Measurements from ENCODE around the gene LRRC3.

LRRC3 gene

DNA sequence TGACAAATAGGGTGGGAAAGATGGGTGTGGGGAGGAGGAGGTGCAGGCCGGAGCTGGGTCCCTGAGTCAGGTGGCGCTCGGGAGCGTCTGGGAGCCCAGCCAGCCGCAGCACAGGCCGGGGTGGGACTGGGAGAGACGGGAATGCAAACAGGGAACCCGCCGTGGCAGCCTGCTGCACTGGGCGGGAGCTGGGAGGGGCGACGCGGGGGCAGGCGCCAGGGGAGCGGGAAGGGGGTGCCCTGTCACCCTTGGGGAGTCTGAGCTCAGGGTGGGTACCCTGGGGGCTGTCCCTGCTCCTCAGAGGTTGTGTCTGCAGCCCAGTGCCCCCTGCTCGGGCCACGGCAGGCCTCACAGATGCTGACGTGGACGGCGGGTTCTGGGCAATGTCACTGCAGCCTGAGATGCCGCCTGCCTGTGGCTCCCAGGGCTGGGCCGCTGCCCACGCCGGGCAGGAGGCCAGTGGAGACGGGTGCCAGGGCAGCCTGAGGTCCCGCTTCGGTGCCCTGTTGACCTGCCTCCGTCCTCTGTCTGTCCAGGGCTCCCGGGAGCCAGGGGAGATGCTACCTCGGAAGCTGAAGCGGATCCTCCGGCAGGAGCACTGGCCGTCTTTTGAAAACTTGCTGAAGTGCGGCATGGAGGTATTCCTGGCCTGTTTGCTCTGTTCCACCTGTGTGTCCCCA lies 16.6 kb upstream of the LRRC3 start:
- in situ Hi-C loops (cut with MboI; ENCODE audit: low sequenced_read_pairs), result no loop called here

- in situ Hi-C loops (cut with MboI; ENCODE audit: low sequenced_read_pairs), result no loop called here
Measured at GRCh38 chr21:44439211-44439600, 16.1 kb upstream of the LRRC3 start.

GRCh38 chr21:44440241-44441040 lies 14.9 kb upstream of the LRRC3 start:
- in situ Hi-C loops (cut with MboI; ENCODE audit: low sequenced_read_pairs), result no loop called here

DNA sequence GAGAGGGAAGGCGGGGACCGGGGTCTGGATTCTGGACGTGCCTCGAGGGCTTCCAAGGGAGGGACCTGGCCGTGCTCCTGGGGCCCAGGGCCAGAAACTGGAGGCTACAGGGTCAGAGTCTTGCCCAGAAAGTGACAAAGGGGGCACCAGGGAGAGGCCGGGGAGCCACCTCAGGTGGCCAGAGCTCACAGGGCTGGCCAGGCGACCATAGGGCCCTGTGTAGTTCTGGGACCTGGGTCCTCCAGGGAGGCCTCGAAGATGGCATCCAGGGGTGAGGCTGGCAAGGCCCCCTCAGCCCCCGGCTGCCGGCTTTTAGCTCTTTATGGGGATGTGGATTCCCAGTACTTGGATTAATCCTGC lies 14.3 kb upstream of the LRRC3 start:
- in situ Hi-C loops (cut with MboI; ENCODE audit: low sequenced_read_pairs), result no loop called here

GRCh38 chr21:44441581-44442265 lies 13.6 kb upstream of the LRRC3 start:
- in situ Hi-C loops (cut with MboI; ENCODE audit: low sequenced_read_pairs), result no loop called here

DNA sequence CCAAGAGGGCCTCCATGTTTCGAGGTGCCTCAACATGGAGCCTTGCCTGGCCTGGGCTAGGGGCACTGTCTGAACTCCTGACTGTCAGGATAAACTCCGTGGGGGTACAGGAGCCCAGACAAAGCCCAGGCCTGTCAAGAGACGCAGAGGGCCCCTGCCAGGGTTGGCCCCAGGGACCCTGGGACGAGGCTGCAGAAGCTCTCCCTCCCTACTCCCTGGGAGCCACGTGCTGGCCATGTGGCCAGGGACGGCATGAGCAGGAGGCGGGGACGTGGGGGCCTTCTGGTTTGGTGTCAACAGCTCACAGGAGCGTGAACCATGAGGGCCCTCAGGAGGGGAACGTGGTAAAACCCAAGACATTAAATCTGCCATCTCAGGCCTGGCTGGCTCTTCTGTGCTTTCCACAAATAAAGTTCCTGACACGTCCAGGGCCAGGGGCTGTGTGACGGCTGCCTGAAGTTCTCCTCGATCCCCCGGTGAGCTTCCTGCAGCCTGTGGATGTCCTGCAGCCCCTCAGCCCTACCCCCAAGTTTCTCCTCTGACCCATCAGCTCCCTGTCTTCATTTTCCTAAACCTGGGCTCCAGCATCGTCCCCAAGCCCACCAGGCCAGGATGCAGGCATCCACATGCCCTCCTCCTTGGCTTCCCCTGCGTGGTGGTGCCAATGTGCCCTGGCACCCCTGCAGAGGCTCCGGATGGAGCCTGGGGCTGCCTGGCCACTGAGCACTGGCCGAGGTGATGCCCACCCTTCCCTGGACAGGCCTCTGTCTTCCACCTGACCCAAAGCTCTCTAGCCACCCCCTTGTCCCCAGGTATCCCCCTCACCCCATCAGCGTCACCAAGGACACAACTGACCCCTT lies 12.8 kb upstream of the LRRC3 start:
- in situ Hi-C loops (cut with MboI; ENCODE audit: low sequenced_read_pairs), result no loop called here

DNA sequence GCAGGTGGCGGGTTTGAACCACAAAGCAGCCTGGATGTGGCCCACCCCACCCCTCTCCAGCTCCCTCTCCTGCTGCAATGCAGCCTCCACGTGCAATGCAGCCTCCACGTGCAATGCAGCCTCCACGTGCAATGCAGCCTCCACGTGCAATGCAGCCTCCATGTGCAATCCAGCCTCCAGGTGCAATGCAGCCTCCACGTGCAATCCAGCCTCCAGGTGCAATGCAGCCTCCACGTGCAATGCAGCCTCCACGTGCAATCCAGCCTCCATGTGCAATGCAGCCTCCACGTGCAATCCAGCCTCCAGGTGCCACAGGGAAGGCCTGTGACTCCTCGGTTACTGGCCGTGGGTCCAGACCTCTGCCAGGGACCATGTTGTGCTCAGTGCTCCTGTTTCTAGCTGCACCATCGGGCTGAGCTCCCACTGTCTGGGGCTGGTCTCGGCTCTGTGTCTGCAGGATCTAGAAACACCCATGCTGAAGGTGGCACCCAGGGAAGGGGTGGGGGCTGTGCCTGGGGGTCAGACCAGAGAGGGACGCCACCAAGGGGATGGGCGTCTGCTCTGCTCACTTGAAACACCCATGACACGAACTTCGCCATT lies 11.9 kb upstream of the LRRC3 start:
- in situ Hi-C loops (cut with MboI; ENCODE audit: low sequenced_read_pairs), result no loop called here

DNA sequence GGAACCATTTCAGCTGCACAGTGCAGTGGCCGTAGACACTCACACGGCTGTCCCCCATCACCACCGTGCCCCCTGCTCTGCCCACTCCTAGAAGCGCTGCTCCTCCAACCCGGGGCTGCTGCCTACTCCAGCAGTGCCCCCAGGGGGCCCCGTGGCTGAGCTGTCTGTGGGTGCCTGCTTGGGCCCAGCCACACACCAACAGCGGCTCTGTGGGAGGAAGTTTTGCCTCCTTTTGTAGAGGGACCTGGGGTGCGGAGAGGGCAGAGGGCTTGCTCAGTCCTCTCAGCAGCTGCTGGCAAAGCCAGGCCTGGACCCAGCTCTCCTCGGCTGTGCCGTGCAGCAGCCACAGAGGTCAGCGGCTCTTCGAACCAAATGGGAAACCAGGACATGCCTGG lies 11.4 kb upstream of the LRRC3 start:
- in situ Hi-C loops (cut with MboI; ENCODE audit: low sequenced_read_pairs), result no loop called here

DNA sequence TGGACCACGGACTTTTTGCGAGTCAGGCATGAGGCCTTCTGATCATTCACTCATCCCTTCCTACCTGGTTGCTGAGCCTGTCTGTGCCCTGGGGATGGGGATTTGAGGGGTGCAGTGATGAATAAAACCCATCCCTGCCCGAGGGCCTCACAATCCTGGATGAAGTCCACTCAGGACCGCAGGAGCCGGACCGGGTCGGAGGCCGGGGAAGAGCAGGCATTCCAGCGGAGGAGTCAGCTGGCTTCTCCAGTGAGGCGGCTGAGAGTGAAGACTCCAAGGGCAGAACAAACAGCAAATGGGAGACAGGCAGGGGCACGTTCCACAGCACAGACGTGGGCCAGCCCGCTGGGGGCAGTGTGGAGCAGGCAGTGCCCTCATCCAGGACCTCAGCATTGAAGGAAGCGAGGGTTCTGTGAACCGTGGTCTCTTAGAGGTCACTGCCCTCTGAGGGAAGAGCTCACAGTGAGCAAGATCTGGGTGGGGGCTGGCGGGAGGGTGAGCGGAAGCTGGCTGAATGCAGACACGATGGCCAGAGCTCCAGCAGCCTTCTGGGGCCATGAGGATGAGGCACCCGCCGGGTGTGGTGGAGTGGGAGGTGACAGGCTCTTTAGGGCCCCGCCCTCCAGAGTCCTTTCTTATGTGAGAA lies 10.9 kb upstream of the LRRC3 start:
- in situ Hi-C loops (cut with MboI; ENCODE audit: low sequenced_read_pairs), result no loop called here

- in situ Hi-C loops (cut with MboI; ENCODE audit: low sequenced_read_pairs), result no loop called here
Measured at GRCh38 chr21:44445145-44445812, 10.0 kb upstream of the LRRC3 start.

DNA sequence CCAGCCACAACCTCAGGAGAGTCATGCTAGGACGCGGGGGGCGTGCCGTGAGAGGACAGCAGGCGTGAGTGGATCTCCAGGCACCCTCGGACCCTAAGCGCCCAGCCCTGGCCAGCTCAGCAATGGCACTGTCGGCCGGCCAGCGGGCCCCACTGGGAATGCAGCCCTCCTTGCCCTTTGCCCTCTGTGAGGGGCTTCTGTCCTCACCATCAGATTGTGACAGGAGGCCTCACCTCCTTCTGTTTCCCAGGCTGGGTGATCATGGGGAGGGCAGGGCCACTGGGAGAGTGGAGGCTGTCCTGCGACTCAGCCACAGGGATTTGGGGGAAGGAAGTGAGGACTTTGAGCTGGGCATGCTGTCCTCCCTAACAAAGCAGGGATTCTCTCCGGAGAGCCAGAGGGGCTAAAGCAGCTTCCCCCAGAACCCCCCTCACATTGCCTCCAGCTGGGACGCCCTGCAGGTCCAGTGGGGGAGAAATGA lies 6.6 kb upstream of the LRRC3 start:
- in situ Hi-C loops (cut with MboI; ENCODE audit: low sequenced_read_pairs), result no loop called here

- in situ Hi-C loops (cut with MboI; ENCODE audit: low sequenced_read_pairs), result no loop called here
Measured at GRCh38 chr21:44449473-44450363, 5.6 kb upstream of the LRRC3 start.

GRCh38 chr21:44450402-44450801 lies 4.9 kb upstream of the LRRC3 start:
- in situ Hi-C loops (cut with MboI; ENCODE audit: low sequenced_read_pairs), result no loop called here

DNA sequence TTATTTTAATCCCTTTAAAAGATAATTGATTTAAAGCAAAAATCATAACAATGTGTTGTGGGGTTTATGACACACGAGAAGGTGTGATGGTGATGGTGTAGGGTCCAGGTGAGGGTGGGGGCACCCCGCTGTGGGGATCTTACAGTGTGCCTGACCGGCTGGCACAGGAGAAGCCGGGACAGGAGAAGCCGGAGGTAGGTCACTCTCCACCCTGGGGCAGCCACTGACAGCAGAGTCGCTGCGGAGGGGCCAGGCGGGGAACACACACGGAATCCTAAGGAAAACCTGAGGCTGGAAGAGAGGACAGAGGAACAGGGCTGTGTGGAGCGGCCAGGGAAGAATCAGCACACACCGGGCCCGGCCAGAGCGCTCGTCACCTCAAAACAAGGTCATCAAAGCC lies 4.3 kb upstream of the LRRC3 start:
- in situ Hi-C loops (cut with MboI; ENCODE audit: low sequenced_read_pairs), result no loop called here

- in situ Hi-C loops (cut with MboI; ENCODE audit: low sequenced_read_pairs), result no loop called here
Measured at GRCh38 chr21:44453120-44453519, 2.2 kb upstream of the LRRC3 start.

DNA sequence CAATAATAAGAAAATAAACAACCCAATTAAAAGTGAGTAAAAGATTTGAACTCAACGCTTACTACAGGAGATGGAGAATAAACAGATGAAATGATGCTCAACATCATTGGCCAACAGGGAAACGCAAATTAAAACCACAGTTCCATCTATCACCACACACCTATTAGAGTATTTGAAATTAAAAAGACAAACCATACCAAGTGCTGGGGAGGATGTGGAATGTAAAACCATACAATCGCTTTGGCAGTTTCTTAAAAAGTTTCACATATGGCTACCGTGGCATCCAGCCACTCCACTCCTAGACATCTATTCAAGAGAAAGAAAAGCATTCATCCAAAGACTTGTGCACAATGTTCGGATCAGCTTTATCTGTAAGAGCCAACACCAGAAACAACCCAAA lies 1.3 kb upstream of the LRRC3 start:
- in situ Hi-C loops (cut with MboI; ENCODE audit: low sequenced_read_pairs), result no loop called here

DNA sequence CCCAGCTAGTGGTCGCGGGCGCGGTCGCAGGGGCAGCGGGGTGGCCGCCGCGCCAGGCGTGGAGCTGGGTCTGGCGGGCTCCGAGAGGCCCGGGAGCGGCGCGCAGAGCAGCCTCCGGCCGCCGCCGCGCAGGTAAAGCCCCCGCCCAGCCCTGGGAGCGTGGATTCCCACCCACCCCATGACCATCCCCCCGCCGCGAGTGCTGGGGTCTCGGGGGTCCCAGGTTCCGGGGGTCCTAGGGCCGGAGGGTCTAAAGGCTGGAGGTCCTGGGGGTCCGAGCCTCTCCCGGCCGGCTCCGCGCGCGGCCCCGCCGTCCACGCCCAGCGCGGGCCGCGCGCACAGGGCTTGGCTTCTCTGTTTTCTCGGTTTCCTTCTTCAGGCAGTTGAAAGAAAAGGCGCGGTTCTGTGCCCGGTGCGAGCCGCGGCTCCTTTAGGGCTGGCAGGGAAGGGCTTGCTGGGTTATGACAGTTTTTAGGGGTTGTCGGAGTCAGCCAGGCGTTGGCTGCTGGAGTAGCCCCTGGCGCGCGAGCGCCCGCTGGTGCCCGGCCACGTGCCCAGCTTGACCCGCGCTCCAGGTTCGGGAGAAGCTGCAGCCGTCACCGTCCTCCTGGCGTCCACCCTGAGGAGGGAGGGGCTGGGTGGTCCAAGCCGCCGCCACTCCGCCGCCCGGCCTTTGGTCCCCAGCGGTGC lies 359 bp downstream of the LRRC3 start:
- in situ Hi-C loops (cut with MboI; ENCODE audit: low sequenced_read_pairs), result no loop called here
